Stimulated activated memory B cell treated with anti-CD40 and anti-IgM and Interleukin-4, amounts not matched to agents 10 μg/mL and 1 μg/mL and 100 μg/mL, for 72 hours (primary cell): ENCODE data around the gene NKX2-2.

Experiments
- ATAC-seq: fragments of 150-1000 bp; cut with Tn5 transposase; 2 replicates; pipeline ENCODE4 v1.10.0; 2021
- H3K27ac Mint-ChIP-seq: one replicate; pipeline ENCODE4 v1.8.0; 2022; ENCODE audit warnings: mild to moderate bottlenecking, mixed read lengths
- H3K27me3 Mint-ChIP-seq: one replicate; pipeline ENCODE4 v1.8.0; 2022; ENCODE audit warnings: mixed read lengths
- H3K36me3 Mint-ChIP-seq: one replicate; pipeline ENCODE4 v1.8.0; 2022; ENCODE audit warnings: mixed read lengths
- H3K4me1 Mint-ChIP-seq: one replicate; pipeline ENCODE4 v1.8.0; 2022; ENCODE audit warnings: mixed read lengths
- H3K4me3 Mint-ChIP-seq: one replicate; pipeline ENCODE4 v1.8.0; 2022; ENCODE audit warnings: mild to moderate bottlenecking, moderate library complexity, mixed read lengths
- H3K9me3 Mint-ChIP-seq: one replicate; pipeline ENCODE4 v1.8.0; 2022; ENCODE audit warnings: mixed read lengths

The NKX2-2 gene

GRCh38 chr20:21513881-21514540 is at the start of gene NKX2-2:
TSS of gene NKX2-2 (minus strand) at chr20:21514064. CDS start at chr20:21513669, 395 bp downstream.
- Mint-ChIP-seq H3K4me1 (peaks cover 22% of the 10 kb centered on the region), H3K9me3 (no peaks in the 10 kb centered on the region), H3K36me3 (no peaks in the 10 kb centered on the region), H3K27ac (no peak within 1 kb of the TSS), H3K4me3 (no peak within 1 kb of the TSS), H3K27me3 (peaks cover 87% of the 10 kb centered on the region)
- ATAC-seq, result no peak

- Mint-ChIP-seq H3K9me3 (peaks cover 4% of the 10 kb centered on the region), H3K27ac (no peak overlapping the region)
Observed at GRCh38 chr20:21562656-21563055, 48.8 kb upstream of the NKX2-2 start.

GRCh38 chr20:21559305-21559704 is 45.4 kb upstream of the NKX2-2 start:
- Mint-ChIP-seq H3K36me3 (no peaks in the 10 kb centered on the region), H3K27me3 (peaks cover 38% of the 10 kb centered on the region)
- ATAC-seq, result no peak

More at GRCh38 chr20:21562656-21563055, 48.8 kb upstream of the NKX2-2 start:
- no peak for ATAC-seq
- Mint-ChIP-seq H3K36me3 (no peaks in the 10 kb centered on the region), H3K4me1 (no peaks in the 10 kb centered on the region), H3K4me3 (no peak overlapping the region), H3K27me3 (peaks cover 24% of the 10 kb centered on the region)

GRCh38 chr20:21557241-21558020 is 43.6 kb upstream of the NKX2-2 start:
- H3K27ac Mint-ChIP-seq, result no peak overlapping the region

More at GRCh38 chr20:21559305-21559704, 45.4 kb upstream of the NKX2-2 start:
- no peak overlapping the region for H3K4me3 Mint-ChIP-seq
- no peaks in the 10 kb centered on the region for H3K4me1 Mint-ChIP-seq
- no peak overlapping the region for H3K27ac Mint-ChIP-seq
- H3K9me3 Mint-ChIP-seq, result peaks cover 6% of the 10 kb centered on the region

GRCh38 chr20:21556398-21556797 is 42.5 kb upstream of the NKX2-2 start:
- no peak for ATAC-seq
- peaks cover 23% of the 10 kb centered on the region for H3K27me3 Mint-ChIP-seq
- peaks cover 2% of the 10 kb centered on the region for H3K9me3 Mint-ChIP-seq
- no peak overlapping the region for H3K27ac Mint-ChIP-seq
- H3K36me3 Mint-ChIP-seq, result no peaks in the 10 kb centered on the region
- H3K4me1 Mint-ChIP-seq, result no peaks in the 10 kb centered on the region
- H3K4me3 Mint-ChIP-seq, result no peak overlapping the region

More at GRCh38 chr20:21557241-21558020, 43.6 kb upstream of the NKX2-2 start:
- Mint-ChIP-seq H3K9me3 (peaks cover 2% of the 10 kb centered on the region), H3K4me1 (no peaks in the 10 kb centered on the region), H3K27me3 (peaks cover 23% of the 10 kb centered on the region), H3K4me3 (no peak overlapping the region), H3K36me3 (no peaks in the 10 kb centered on the region)
- no peak for ATAC-seq

GRCh38 chr20:21555470-21556120 is 41.7 kb upstream of the NKX2-2 start:
- ATAC-seq, result no peak
- Mint-ChIP-seq H3K4me1 (no peaks in the 10 kb centered on the region), H3K27me3 (peaks cover 23% of the 10 kb centered on the region), H3K4me3 (no peak overlapping the region), H3K36me3 (no peaks in the 10 kb centered on the region), H3K27ac (no peak overlapping the region), H3K9me3 (peaks cover 2% of the 10 kb centered on the region)

GRCh38 chr20:21554985-21555384 is 41.1 kb upstream of the NKX2-2 start:
- H3K27ac Mint-ChIP-seq, result no peak overlapping the region
- peaks cover 2% of the 10 kb centered on the region for H3K9me3 Mint-ChIP-seq
- ATAC-seq, result no peak
- H3K27me3 Mint-ChIP-seq, result peaks cover 23% of the 10 kb centered on the region
- no peaks in the 10 kb centered on the region for H3K4me1 Mint-ChIP-seq
- no peak overlapping the region for H3K4me3 Mint-ChIP-seq
- H3K36me3 Mint-ChIP-seq, result no peaks in the 10 kb centered on the region

- ATAC-seq, result no peak
- Mint-ChIP-seq H3K4me1 (no peaks in the 10 kb centered on the region), H3K4me3 (no peak overlapping the region), H3K27ac (no peak overlapping the region), H3K27me3 (peaks cover 23% of the 10 kb centered on the region), H3K9me3 (peaks cover 2% of the 10 kb centered on the region), H3K36me3 (no peaks in the 10 kb centered on the region)
Observed at GRCh38 chr20:21554376-21554890, 40.6 kb upstream of the NKX2-2 start.

- peaks cover 2% of the 10 kb centered on the region for H3K9me3 Mint-ChIP-seq
- H3K4me1 Mint-ChIP-seq, result no peaks in the 10 kb centered on the region
- peaks cover 11% of the 10 kb centered on the region for H3K27me3 Mint-ChIP-seq
- H3K36me3 Mint-ChIP-seq, result no peaks in the 10 kb centered on the region
- no peak for ATAC-seq
- H3K27ac Mint-ChIP-seq, result no peak overlapping the region
- H3K4me3 Mint-ChIP-seq, result no peak overlapping the region
Observed at GRCh38 chr20:21550587-21550986, 36.7 kb upstream of the NKX2-2 start.

- no peaks in the 10 kb centered on the region for H3K4me1 Mint-ChIP-seq
- H3K9me3 Mint-ChIP-seq, result peaks cover 7% of the 10 kb centered on the region
- H3K27ac Mint-ChIP-seq, result no peak overlapping the region
- H3K36me3 Mint-ChIP-seq, result no peaks in the 10 kb centered on the region
- peak; percentile 66 for ATAC-seq
- no peak overlapping the region for H3K4me3 Mint-ChIP-seq
- peaks cover 9% of the 10 kb centered on the region for H3K27me3 Mint-ChIP-seq
Observed at GRCh38 chr20:21548390-21549035, 34.6 kb upstream of the NKX2-2 start.

- H3K27me3 Mint-ChIP-seq, result peaks cover 9% of the 10 kb centered on the region
- H3K9me3 Mint-ChIP-seq, result peaks cover 7% of the 10 kb centered on the region
- H3K4me1 Mint-ChIP-seq, result no peaks in the 10 kb centered on the region
- ATAC-seq, result no peak
- H3K36me3 Mint-ChIP-seq, result no peaks in the 10 kb centered on the region
- H3K4me3 Mint-ChIP-seq, result no peak overlapping the region
- no peak overlapping the region for H3K27ac Mint-ChIP-seq
Observed at GRCh38 chr20:21546355-21546754, 32.5 kb upstream of the NKX2-2 start.

- no peak for ATAC-seq
- Mint-ChIP-seq H3K4me3 (no peak overlapping the region), H3K27me3 (peaks cover 32% of the 10 kb centered on the region), H3K4me1 (no peaks in the 10 kb centered on the region), H3K9me3 (peaks cover 10% of the 10 kb centered on the region), H3K36me3 (no peaks in the 10 kb centered on the region), H3K27ac (no peak overlapping the region)
Observed at GRCh38 chr20:21539512-21539911, 25.6 kb upstream of the NKX2-2 start.

- Mint-ChIP-seq H3K27ac (no peak overlapping the region), H3K27me3 (peaks cover 25% of the 10 kb centered on the region)
Observed at GRCh38 chr20:21534886-21535285, 21.0 kb upstream of the NKX2-2 start.

GRCh38 chr20:21534453-21534852 is 20.6 kb upstream of the NKX2-2 start:
- no peak overlapping the region for H3K27ac Mint-ChIP-seq
- H3K4me1 Mint-ChIP-seq, result no peaks in the 10 kb centered on the region
- no peak for ATAC-seq
- H3K9me3 Mint-ChIP-seq, result peaks cover 3% of the 10 kb centered on the region
- H3K4me3 Mint-ChIP-seq, result no peak overlapping the region
- no peaks in the 10 kb centered on the region for H3K36me3 Mint-ChIP-seq
- H3K27me3 Mint-ChIP-seq, result peaks cover 21% of the 10 kb centered on the region

More at GRCh38 chr20:21534886-21535285, 21.0 kb upstream of the NKX2-2 start:
- no peaks in the 10 kb centered on the region for H3K36me3 Mint-ChIP-seq
- ATAC-seq, result no peak
- H3K9me3 Mint-ChIP-seq, result peaks cover 5% of the 10 kb centered on the region
- H3K4me3 Mint-ChIP-seq, result no peak overlapping the region
- H3K4me1 Mint-ChIP-seq, result no peaks in the 10 kb centered on the region

GRCh38 chr20:21529863-21530262 is 16.0 kb upstream of the NKX2-2 start:
- Mint-ChIP-seq H3K27ac (no peak overlapping the region), H3K4me3 (no peak overlapping the region), H3K36me3 (no peaks in the 10 kb centered on the region), H3K4me1 (no peaks in the 10 kb centered on the region), H3K9me3 (no peaks in the 10 kb centered on the region), H3K27me3 (peaks cover 29% of the 10 kb centered on the region)
- no peak for ATAC-seq
